IMR-90 (cell line): ENCODE results near the gene AGBL5. TPM values are rescaled to one million over a fixed set of nuclear protein-coding genes. Genes with fewer than 3 reads are reported as not detected.

Experiments
- ATAC-seq: fragments of 200-7000 bp; cut with Tn5 transposase; 2 replicates; pipeline ENCODE4 v1.9.1; 2020; ENCODE audit warnings: low read depth, mild to moderate bottlenecking, moderate library complexity
- BruUV-seq: library from RNA; stranded (reverse); fragments of 400-500 nt; replicated peaks from 2 replicates; lab custom pipeline; 2021; lab: Mats Ljungman, UMichigan
- CTCF ChIA-PET: fragments of 300-600 bp; formaldehyde crosslinking; extraction: SDS; loops from one replicate; lab custom pipeline; 2021; ENCODE audit warnings: antibody characterized with exemption; lab: Yijun Ruan, JAX
- POLR2A ChIA-PET: fragments of 300-600 bp; sonication (Branson Sonifier 250); formaldehyde crosslinking; loops from one replicate; lab custom pipeline; 2022; ENCODE audit warnings: antibody characterized with exemption; ENCODE audit not compliant: unreplicated experiment; lab: Charles Lee
- DNase-seq: peaks from one replicate; pipeline ENCODE4 v3.0.0; 2013
- H2AFZ ChIP-seq: replicated peaks from 2 replicates; pipeline ENCODE3; 2013; ENCODE audit warnings: low read length, mild to moderate bottlenecking; ENCODE audit not compliant: poor library complexity
- H2AK5ac ChIP-seq: 2 replicates; pipeline ENCODE4 v1.6.1; 2013; ENCODE audit warnings: low read depth, low read length, inconsistent platforms
- H2AK9ac ChIP-seq: replicated peaks from 2 replicates; pipeline ENCODE3; 2013; ENCODE audit warnings: mild to moderate bottlenecking, low read depth, low read length, moderate library complexity; ENCODE audit not compliant: poor library complexity
- H2BK120ac ChIP-seq: 2 replicates; pipeline ENCODE4 v1.6.1; 2013; ENCODE audit warnings: low read depth, low read length, inconsistent platforms
- H2BK15ac ChIP-seq: 3 replicates; pipeline ENCODE4 v1.6.1; 2013; ENCODE audit warnings: low read depth, low read length, inconsistent platforms
- H2BK20ac ChIP-seq: 2 replicates; pipeline ENCODE4 v1.6.1; 2013; ENCODE audit warnings: low read depth, mild to moderate bottlenecking, inconsistent platforms, low read length, moderate library complexity
- H2BK5ac ChIP-seq: 2 replicates; pipeline ENCODE4 v1.6.1; 2013; ENCODE audit warnings: mild to moderate bottlenecking, low read depth, low read length, inconsistent platforms; ENCODE audit not compliant: poor library complexity, severe bottlenecking
- H3K14ac ChIP-seq: replicated peaks from 2 replicates; pipeline ENCODE4 v1.6.1; 2013; ENCODE audit warnings: low read depth, low read length, inconsistent platforms
- H3K18ac ChIP-seq: 2 replicates; pipeline ENCODE4 v1.6.1; 2013; ENCODE audit warnings: low read depth, low read length, control low read depth
- H3K23ac ChIP-seq: 2 replicates; pipeline ENCODE4 v1.6.1; 2013; ENCODE audit warnings: low read depth, low read length, inconsistent platforms
- H3K27ac ChIP-seq: 2 replicates; pipeline ENCODE4 v1.5.1; 2013; ENCODE audit warnings: mild to moderate bottlenecking, control low read depth, low read length; ENCODE audit not compliant: insufficient read depth
- H3K27me3 ChIP-seq: 2 replicates; pipeline ENCODE4 v1.6.1; 2013; ENCODE audit warnings: low read length; ENCODE audit not compliant: control insufficient read depth, insufficient read depth
- H3K36me3 ChIP-seq: 2 replicates; pipeline ENCODE4 v1.6.1; 2013; ENCODE audit warnings: low read length, mixed read lengths; ENCODE audit not compliant: control insufficient read depth, insufficient read depth
- H3K4ac ChIP-seq: 2 replicates; pipeline ENCODE4 v1.6.1; 2013; ENCODE audit warnings: low read depth, low read length, inconsistent platforms
- H3K4me1 ChIP-seq: 2 replicates; pipeline ENCODE4 v1.6.1; 2013; ENCODE audit warnings: low read length, mixed read lengths; ENCODE audit not compliant: control insufficient read depth, insufficient read depth
- H3K4me2 ChIP-seq: 2 replicates; pipeline ENCODE4 v1.6.1; 2013; ENCODE audit warnings: low read depth, mild to moderate bottlenecking, control low read depth, low read length, moderate library complexity
- H3K4me3 ChIP-seq: 2 replicates; pipeline ENCODE4 v1.5.1; 2013; ENCODE audit warnings: low read depth, mild to moderate bottlenecking, control low read depth, low read length, moderate library complexity; ENCODE audit not compliant: insufficient read depth
- H3K56ac ChIP-seq: 2 replicates; pipeline ENCODE4 v1.6.1; 2013; ENCODE audit warnings: low read length, inconsistent platforms; ENCODE audit not compliant: insufficient read depth; ENCODE audit errors: extremely low read depth
- H3K79me1 ChIP-seq, 2 experiments: 2 replicates each; pipeline ENCODE4 v1.6.1; 2013; ENCODE audit warnings: low read length in 2 of 2, inconsistent platforms in 1 of 2, low read depth in 1 of 2
- H3K9ac ChIP-seq: 2 replicates; pipeline ENCODE4 v1.6.1; 2013; ENCODE audit warnings: low read depth, low read length, control low read depth
- H3K9me1 ChIP-seq: 2 replicates; pipeline ENCODE4 v1.6.1; 2013; ENCODE audit warnings: low read length, inconsistent platforms; ENCODE audit not compliant: insufficient read depth
- H3K9me3 ChIP-seq: 2 replicates; pipeline ENCODE4 v1.6.1; 2013; ENCODE audit warnings: low read length; ENCODE audit not compliant: control insufficient read depth, insufficient read depth
- H4K20me1 ChIP-seq: 2 replicates; pipeline ENCODE4 v1.6.1; 2013; ENCODE audit warnings: low read length, inconsistent platforms; ENCODE audit not compliant: insufficient read depth
- H4K5ac ChIP-seq: 2 replicates; pipeline ENCODE4 v1.6.1; 2013; ENCODE audit warnings: mild to moderate bottlenecking, low read depth, low read length, control low read depth
- H4K8ac ChIP-seq, 2 experiments: 2 replicates each; pipeline ENCODE4 v1.6.1; 2013; ENCODE audit warnings: low read depth in 2 of 2, low read length in 2 of 2, control low read depth in 1 of 2, inconsistent platforms in 1 of 2
- H4K91ac ChIP-seq: 2 replicates; pipeline ENCODE4 v1.6.1; 2013; ENCODE audit warnings: low read depth, low read length, inconsistent platforms; ENCODE audit not compliant: insufficient read depth
- BHLHE40 ChIP-seq: fragments of 150-350 bp; IDR thresholded peaks from 2 replicates; pipeline ENCODE4 v1.6.1; 2016; ENCODE audit warnings: mild to moderate bottlenecking, low read depth, low read length
- CEBPB ChIP-seq: IDR thresholded peaks from 2 replicates; pipeline ENCODE4 v1.6.1; 2012; ENCODE audit warnings: low read depth, low read length, improper control_type of control experiment
- ELK1 ChIP-seq: fragments of 150-350 bp; IDR thresholded peaks from 2 replicates; pipeline ENCODE4 v1.6.1; 2016; ENCODE audit warnings: low read depth, mild to moderate bottlenecking, low read length, moderate library complexity, borderline replicate concordance
- MXI1 ChIP-seq: IDR thresholded peaks from 2 replicates; pipeline ENCODE4 v1.6.1; 2012; ENCODE audit warnings: low read depth, mild to moderate bottlenecking, low read length, moderate library complexity, borderline replicate concordance
- WGBS, 2 experiments: methylation state at CpG; one replicate each; pipeline versions ENCODE4 v1.1.5 to v1.1.7; 2013; ENCODE audit warnings: missing lambda C conversion rate in 2 of 2; ENCODE audit not compliant: insufficient read length in 1 of 2; ENCODE audit errors: extremely low coverage in 2 of 2; 5-methylcytosine and 5-hydroxymethylcytosine counted together
- dilution Hi-C: fragments of 300-500 bp; cut with HindIII; formaldehyde crosslinking; loops from one replicate; pipeline ENCODE4 v1.14.3; 2018; ENCODE audit warnings: low sequenced_read_pairs; ENCODE audit not compliant: unreplicated experiment
- in situ Hi-C: fragments of 300-500 bp; cut with MboI; formaldehyde crosslinking; loops from 3 replicates; pipeline ENCODE4 v1.14.3; 2019; ENCODE audit warnings: low sequenced_read_pairs, inconsistent platforms, mixed read lengths
- intact Hi-C: fragments of 100-400 bp; cut with micrococcal nuclease; formaldehyde crosslinking; loops from 2 replicates; pipeline ENCODE4 v1.10.0; 2022
- polyA plus RNA-seq, 3 experiments: library from polyadenylated mRNA; depleted of rRNA; stranded (reverse); fragments of >200 nt; gene quantifications; 2 replicates each; pipeline ENCODE4 v1.2.3, GENCODE V29; 2012; ENCODE audit warnings: low replicate concordance in 1 of 3
- total RNA-seq: library from RNA; depleted of rRNA; stranded (reverse); fragments of >200 nt; gene quantifications from 2 replicates; pipeline ENCODE4 v1.2.3, GENCODE V29; 2012

AGBL5 gene
- total and polyA plus RNA-seq, 2 of the 4 experiments (the other 2 are of a cell fraction): 19.0 to 26.2 TPM

- DNase-seq (peak; percentile 57), ATAC-seq (peak; percentile 88)
- H3K27ac ChIP-seq: no peak overlapping the region
- dilution Hi-C loops: no loop called here
- no CpG with 5 or more reads among the region's 18 CpGs for WGBS, 2 experiments
- no peak overlapping the region for H3K18ac ChIP-seq
- H3K9me3 ChIP-seq: no peaks in the 10 kb centered on the region
- intact Hi-C loops: no loop called here
- POLR2A ChIA-PET: interaction anchor here (0.6 kb wide), 1 partner anchor 197 kb away, joined by 13 read pairs; no protein-coding TSS in a partner anchor
- H3K23ac ChIP-seq: no peak overlapping the region
- no peak overlapping the region for H2BK20ac ChIP-seq
- H2BK15ac ChIP-seq: no peak overlapping the region
- H2AK9ac ChIP-seq: peak overlapping the region; percentile 63
- TF ChIP-seq BHLHE40 (no peak), CEBPB (0 out of 2 replicates have a peak, but pooled peaks have one; percentile 30), MXI1 (no peak), ELK1 (no peak)
- in situ Hi-C loops: loop anchor here (5.0 kb wide), 1 partner anchor 186 kb away; the partner anchor contains the start of gene TRIM54
- peak overlapping the region; percentile 76 to 94 for H4K8ac ChIP-seq
- H3K56ac ChIP-seq: no peak overlapping the region
- no peak overlapping the region; the same call in 1 of the 2 replicates for H3K9ac ChIP-seq
- peak overlapping the region; percentile 98 for H2AFZ ChIP-seq
- H3K9me1 ChIP-seq: peaks cover 7% of the 10 kb centered on the region; the same call in 1 of the 2 replicates
- no TSS peak for BruUV-seq
- H3K4ac ChIP-seq: no peak overlapping the region
- H3K79me1 ChIP-seq: no peaks in the 10 kb centered on the region
- CTCF ChIA-PET: no interaction called here
- H4K5ac ChIP-seq: peak overlapping the region; percentile 92
- no peaks in the 10 kb centered on the region; the same call in 1 of the 2 replicates for H4K20me1 ChIP-seq
- no peak overlapping the region for H2BK120ac ChIP-seq
- peak overlapping the region; percentile 84 for H3K4me2 ChIP-seq
- peaks cover 2% of the 10 kb centered on the region; the same call in 1 of the 2 replicates for H3K27me3 ChIP-seq
- H3K14ac ChIP-seq: no peak overlapping the region
- H2BK5ac ChIP-seq: no peak overlapping the region
- H2AK5ac ChIP-seq: peak overlapping the region; percentile 20; the same call in 1 of the 2 replicates
- H3K4me1 ChIP-seq: 0 out of 2 replicates have a peak, but pooled peaks cover 3% of the 10 kb centered on the region
- no peaks in the 10 kb centered on the region for H3K36me3 ChIP-seq
- no peak overlapping the region for H3K4me3 ChIP-seq
- H4K91ac ChIP-seq: no peak overlapping the region
These were observed 44.5 kb downstream of the AGBL5 start for GRCh38 chr2:27095745-27096651.
